Endodermal cell (in vitro differentiated cells): ENCODE data around the gene LDLRAD4. TPM values are rescaled to one million over a fixed set of nuclear protein-coding genes. Genes with fewer than 3 reads are reported as not detected.
A peak's percentile ranks its signal among the peaks of the same experiment; 100 is the strongest.
"Not testable (repeated sequence)": the region's sequence is repeated elsewhere in the genome, so short reads cannot be mapped to it uniquely, and the experiment has no call there.

Source experiments
- DNase-seq: peaks from one replicate; pipeline ENCODE4 v3.0.0-alpha.2; 2017
- H3K27ac ChIP-seq: 2 replicates; pipeline ENCODE4 v1.5.1; 2013; ENCODE audit warnings: mild to moderate bottlenecking, low read depth, low read length, moderate library complexity
- H3K27me3 ChIP-seq: 2 replicates; pipeline ENCODE4 v1.6.1; 2013; ENCODE audit warnings: mild to moderate bottlenecking, low read length, moderate library complexity; ENCODE audit not compliant: insufficient read depth, control insufficient read depth, poor library complexity, severe bottlenecking
- H3K36me3 ChIP-seq: 2 replicates; pipeline ENCODE4 v1.7.0; 2013; ENCODE audit warnings: mild to moderate bottlenecking, low read length, moderate library complexity; ENCODE audit not compliant: control insufficient read depth, insufficient read depth
- H3K4me1 ChIP-seq: one replicate; pipeline ENCODE4 v1.7.0; 2013; ENCODE audit warnings: low read length; ENCODE audit not compliant: control insufficient read depth, insufficient read depth
- H3K4me3 ChIP-seq: 2 replicates; pipeline ENCODE4 v1.5.1; 2013; ENCODE audit warnings: mild to moderate bottlenecking, low read length, moderate library complexity
- H3K9ac ChIP-seq: 2 replicates; pipeline ENCODE4 v1.6.1; 2013; ENCODE audit warnings: mild to moderate bottlenecking, low read length, moderate library complexity; ENCODE audit not compliant: poor library complexity, severe bottlenecking; ENCODE audit errors: extremely low read depth
- H3K9me3 ChIP-seq: 2 replicates; pipeline ENCODE4 v1.6.1; 2013; ENCODE audit warnings: mild to moderate bottlenecking, low read length, moderate library complexity; ENCODE audit not compliant: control insufficient read depth
- H3K27ac Mint-ChIP-seq: 2 replicates; pipeline ENCODE4 v1.8.0; 2020; ENCODE audit warnings: mixed read lengths
- H3K27me3 Mint-ChIP-seq: 2 replicates; pipeline ENCODE4 v1.8.0; 2021; ENCODE audit warnings: mild to moderate bottlenecking, mixed read lengths; ENCODE audit not compliant: insufficient read depth
- H3K36me3 Mint-ChIP-seq: 2 replicates; pipeline ENCODE4 v1.8.0; 2020; ENCODE audit warnings: low read depth, mixed read lengths
- H3K4me1 Mint-ChIP-seq: 2 replicates; pipeline ENCODE4 v1.8.0; 2020; ENCODE audit warnings: mixed read lengths
- H3K4me3 Mint-ChIP-seq: 2 replicates; pipeline ENCODE4 v1.8.0; 2020; ENCODE audit warnings: mild to moderate bottlenecking, moderate library complexity, mixed read lengths
- H3K9me3 Mint-ChIP-seq: 2 replicates; pipeline ENCODE4 v1.8.0; 2020; ENCODE audit warnings: mild to moderate bottlenecking, mixed read lengths
- whole genome bisulfite sequencing, 2 experiments: methylation state at CpG; one replicate each; pipeline versions ENCODE4 v1.1.5 to v1.1.7; 2013; ENCODE audit warnings: missing lambda C conversion rate in 2 of 2, mixed read lengths in 1 of 2; ENCODE audit not compliant: insufficient coverage in 1 of 2, insufficient read length in 1 of 2; 5-methylcytosine and 5-hydroxymethylcytosine counted together
- total RNA-seq, 2 donors: library from RNA; stranded (reverse); fragmentation: NEBNext Ultra II Directional in 1 of 2; extraction: Animal tissue kit (Norgen Biotek cat#: 25700) in 1 of 2; gene quantifications; 2 replicates in 1 of 2; 3 replicates in 1 of 2; pipeline ENCODE4 v1.2.1, GENCODE V29; 2021
- TF ChIP-seq, protein P1 (sequence below): fragments of 200-600 bp; sonication (generic); conservative IDR thresholded peaks from 2 replicates; pipeline ENCODE4 v1.5.0; 2021; ENCODE audit warnings: antibody characterized with exemption, mild to moderate bottlenecking

Gene LDLRAD4
- total RNA-seq, 2 donors from 2014 or later, result 14.9 to 15.1 TPM

DNA sequence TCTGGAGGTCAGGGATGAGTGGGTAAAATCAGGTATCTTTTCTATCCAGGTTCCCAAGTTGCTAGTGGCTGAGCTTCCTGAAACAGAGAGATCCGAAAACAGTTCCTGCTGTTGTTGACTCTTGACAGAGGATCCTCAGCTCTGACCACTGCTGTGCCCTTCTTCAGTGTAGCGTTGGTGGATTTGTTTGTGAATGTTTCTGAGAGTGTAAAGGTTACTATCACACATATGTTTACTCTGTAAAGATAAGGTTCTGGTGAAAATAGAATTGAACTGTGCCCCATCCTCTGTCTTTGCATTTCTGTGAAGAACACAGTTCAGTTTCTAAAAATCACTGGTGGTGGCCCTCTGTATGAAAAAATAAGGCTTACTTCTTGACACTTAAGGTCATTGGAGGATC lies 119.8 kb downstream of the LDLRAD4 start:
- H3K4me3 ChIP-seq, result no peak overlapping the region
- H3K9me3 ChIP-seq, result peaks cover 12% of the 10 kb centered on the region
- no peak for DNase-seq
- Mint-ChIP-seq H3K9me3 (peaks cover 38% of the 10 kb centered on the region), H3K4me3 (no peak overlapping the region), H3K27me3 (no peaks in the 10 kb centered on the region), H3K36me3 (peaks cover 4% of the 10 kb centered on the region), H3K4me1 (peaks cover 28% of the 10 kb centered on the region), H3K27ac (no peak overlapping the region)
- WGBS, 2 experiments, result 57% methylated on average over 1 of the region's 2 CpGs; no CpG with 5 or more reads in 1 of the 2 experiments
- no peak overlapping the region for H3K27ac ChIP-seq
- no peaks in the 10 kb centered on the region for H3K36me3 ChIP-seq
- no peak overlapping the region for H3K9ac ChIP-seq
- TF ChIP-seq, protein P1, sequence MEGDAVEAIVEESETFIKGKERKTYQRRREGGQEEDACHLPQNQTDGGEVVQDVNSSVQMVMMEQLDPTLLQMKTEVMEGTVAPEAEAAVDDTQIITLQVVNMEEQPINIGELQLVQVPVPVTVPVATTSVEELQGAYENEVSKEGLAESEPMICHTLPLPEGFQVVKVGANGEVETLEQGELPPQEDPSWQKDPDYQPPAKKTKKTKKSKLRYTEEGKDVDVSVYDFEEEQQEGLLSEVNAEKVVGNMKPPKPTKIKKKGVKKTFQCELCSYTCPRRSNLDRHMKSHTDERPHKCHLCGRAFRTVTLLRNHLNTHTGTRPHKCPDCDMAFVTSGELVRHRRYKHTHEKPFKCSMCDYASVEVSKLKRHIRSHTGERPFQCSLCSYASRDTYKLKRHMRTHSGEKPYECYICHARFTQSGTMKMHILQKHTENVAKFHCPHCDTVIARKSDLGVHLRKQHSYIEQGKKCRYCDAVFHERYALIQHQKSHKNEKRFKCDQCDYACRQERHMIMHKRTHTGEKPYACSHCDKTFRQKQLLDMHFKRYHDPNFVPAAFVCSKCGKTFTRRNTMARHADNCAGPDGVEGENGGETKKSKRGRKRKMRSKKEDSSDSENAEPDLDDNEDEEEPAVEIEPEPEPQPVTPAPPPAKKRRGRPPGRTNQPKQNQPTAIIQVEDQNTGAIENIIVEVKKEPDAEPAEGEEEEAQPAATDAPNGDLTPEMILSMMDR, result no peak
- peaks cover 11% of the 10 kb centered on the region for H3K4me1 ChIP-seq
- H3K27me3 ChIP-seq, result no peaks in the 10 kb centered on the region

DNA sequence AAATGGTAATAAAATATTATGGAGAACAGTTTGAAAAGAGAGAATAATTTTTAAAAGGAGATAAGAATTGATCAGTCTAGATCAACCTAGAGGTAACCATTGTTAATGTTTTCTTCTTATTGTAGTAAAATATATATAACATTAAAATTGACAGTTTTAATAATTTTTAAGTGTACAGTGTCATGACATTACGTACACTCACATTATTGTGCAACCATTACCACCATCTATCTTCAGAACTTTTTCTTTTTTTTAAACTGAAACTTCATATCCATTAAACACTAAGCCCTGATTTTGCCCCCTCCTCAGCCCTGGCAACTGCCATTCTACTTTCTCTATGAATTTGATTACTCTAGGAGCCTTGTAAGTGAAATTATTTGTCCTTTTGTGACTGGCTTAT lies 121.1 kb downstream of the LDLRAD4 start:
- H3K9me3 Mint-ChIP-seq, result peaks cover 43% of the 10 kb centered on the region
- H3K36me3 Mint-ChIP-seq, result peaks cover 4% of the 10 kb centered on the region
- no peaks in the 10 kb centered on the region for H3K36me3 ChIP-seq
- TF ChIP-seq, protein P1, result no peak
- H3K4me1 ChIP-seq, result peaks cover 11% of the 10 kb centered on the region
- peaks cover 12% of the 10 kb centered on the region for H3K9me3 ChIP-seq
- H3K4me3 Mint-ChIP-seq, result no peak overlapping the region
- H3K9ac ChIP-seq, result no peak overlapping the region
- no peak overlapping the region for H3K27ac ChIP-seq
- no peaks in the 10 kb centered on the region for H3K27me3 ChIP-seq
- no peaks in the 10 kb centered on the region for H3K27me3 Mint-ChIP-seq
- DNase-seq, result no peak
- H3K4me3 ChIP-seq, result no peak overlapping the region
- 93 to 100% methylated on average over 1 of the region's 1 CpG for WGBS, 2 experiments
- no peak overlapping the region for H3K27ac Mint-ChIP-seq
- peaks cover 28% of the 10 kb centered on the region for H3K4me1 Mint-ChIP-seq

DNA sequence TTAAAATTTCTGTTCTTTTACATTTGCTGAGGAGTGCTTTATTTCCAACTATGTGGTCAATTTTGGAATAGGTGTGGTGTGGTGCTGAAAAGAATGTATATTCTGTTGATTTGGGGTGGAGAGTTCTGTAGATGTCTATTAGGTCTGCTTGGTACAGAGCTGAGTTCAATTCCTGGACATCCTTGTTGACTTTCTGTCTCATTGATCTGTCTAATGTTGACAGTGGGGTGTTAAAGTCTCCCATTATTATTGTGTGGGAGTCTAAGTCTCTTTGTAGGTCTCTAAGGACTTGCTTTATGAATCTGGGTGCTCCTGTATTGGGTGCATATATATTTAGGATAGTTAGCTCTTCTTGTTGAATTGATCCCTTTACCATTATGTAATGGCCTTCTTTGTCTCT lies 127.9 kb downstream of the LDLRAD4 start:
- Mint-ChIP-seq H3K9me3 (peaks cover 81% of the 10 kb centered on the region), H3K36me3 (peaks cover 15% of the 10 kb centered on the region)
- H3K27me3 ChIP-seq, H3K4me3 Mint-ChIP-seq, H3K27me3 Mint-ChIP-seq, H3K27ac Mint-ChIP-seq, H3K4me1 ChIP-seq, DNase-seq, H3K36me3 ChIP-seq, H3K4me3 ChIP-seq, H3K9ac ChIP-seq, H3K27ac ChIP-seq, H3K4me1 Mint-ChIP-seq: not testable (repeated sequence)
- H3K9me3 ChIP-seq, result peaks cover 27% of the 10 kb centered on the region

DNA sequence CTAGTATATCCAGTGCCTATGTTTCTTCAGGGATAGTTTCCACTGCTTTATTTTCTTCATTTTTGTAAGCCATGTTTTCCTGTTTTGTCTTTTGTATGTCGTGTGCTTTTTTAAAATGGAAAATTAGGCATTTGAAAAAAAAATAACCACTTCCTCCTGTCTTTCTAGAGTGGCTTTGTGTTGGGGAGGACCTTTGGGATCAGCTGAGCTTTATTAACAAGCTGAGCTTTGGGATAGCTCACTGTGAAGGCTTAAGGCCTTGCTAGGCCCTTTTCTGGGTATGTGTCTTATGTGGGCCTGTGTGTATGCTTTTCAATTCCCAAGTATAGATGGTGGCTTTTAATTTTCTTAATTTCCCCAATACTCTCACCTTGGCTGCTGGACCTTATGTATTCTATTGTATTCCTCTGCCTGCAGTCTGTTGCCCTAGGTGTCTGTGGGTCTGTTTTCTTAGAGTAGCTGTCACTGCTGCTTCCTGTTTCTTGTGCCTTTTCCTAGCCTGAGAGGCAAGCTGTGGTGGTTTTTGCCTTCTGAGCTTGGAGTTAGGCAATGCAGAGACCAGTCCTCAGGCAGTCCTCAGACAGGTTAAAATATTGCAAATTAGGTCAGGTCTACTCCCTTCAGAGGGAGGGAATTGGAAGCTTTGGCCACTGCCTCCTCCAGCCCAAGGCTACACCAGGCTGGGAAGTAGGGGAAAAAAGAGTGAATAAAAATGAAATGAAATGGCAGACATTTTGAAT lies 134.7 kb downstream of the LDLRAD4 start:
- Mint-ChIP-seq H3K4me1 (no peaks in the 10 kb centered on the region), H3K27me3 (no peaks in the 10 kb centered on the region), H3K27ac (peak overlapping the region; percentile 38), H3K4me3 (no peak overlapping the region), H3K36me3 (peaks cover 10% of the 10 kb centered on the region), H3K9me3 (peaks cover 37% of the 10 kb centered on the region)
- Histone ChIP-seq H3K9ac (no peak overlapping the region), H3K4me1 (no peaks in the 10 kb centered on the region), H3K4me3 (no peak overlapping the region), H3K27me3 (no peaks in the 10 kb centered on the region), H3K27ac (no peak overlapping the region), H3K9me3 (peaks cover 16% of the 10 kb centered on the region), H3K36me3 (no peaks in the 10 kb centered on the region)
- TF ChIP-seq, protein P1, result no peak
- DNase-seq, result peak; percentile 28
- 100% methylated on average over 1 of the region's 1 CpG; no CpG with 5 or more reads in 1 of the 2 experiments for WGBS, 2 experiments
